Measurements from ENCODE around the gene KRTAP1-5. TPM values are rescaled to one million over a fixed set of nuclear protein-coding genes. Genes with fewer than 3 reads are reported as not detected.
"Not testable (repeated sequence)": the region's sequence is repeated elsewhere in the genome, so short reads cannot be mapped to it uniquely, and the experiment has no call there.

KRTAP1-5 gene, protein sequence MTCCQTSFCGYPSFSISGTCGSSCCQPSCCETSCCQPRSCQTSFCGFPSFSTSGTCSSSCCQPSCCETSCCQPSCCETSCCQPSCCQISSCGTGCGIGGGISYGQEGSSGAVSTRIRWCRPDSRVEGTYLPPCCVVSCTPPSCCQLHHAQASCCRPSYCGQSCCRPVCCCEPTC
- not detected for polyA plus RNA-seq (ENCODE audit: insufficient read length in 12 of 12)
- long read RNA-seq, donor 1: 0 reads
- long read RNA-seq, donor 2: 0 reads
- long read RNA-seq, donor 3: 0 reads
- long read RNA-seq, donor 4: 0 reads
- long read RNA-seq, donor 5: 0 reads
- long read RNA-seq, donor 6: 0 reads
- long read RNA-seq, donor 7: 0 reads
- long read RNA-seq, donor 8: 0 reads
- long read RNA-seq, donor 9: 0 reads
- long read RNA-seq, donor 10: 0 reads
- long read RNA-seq, donor 11: 0 reads

DNA sequence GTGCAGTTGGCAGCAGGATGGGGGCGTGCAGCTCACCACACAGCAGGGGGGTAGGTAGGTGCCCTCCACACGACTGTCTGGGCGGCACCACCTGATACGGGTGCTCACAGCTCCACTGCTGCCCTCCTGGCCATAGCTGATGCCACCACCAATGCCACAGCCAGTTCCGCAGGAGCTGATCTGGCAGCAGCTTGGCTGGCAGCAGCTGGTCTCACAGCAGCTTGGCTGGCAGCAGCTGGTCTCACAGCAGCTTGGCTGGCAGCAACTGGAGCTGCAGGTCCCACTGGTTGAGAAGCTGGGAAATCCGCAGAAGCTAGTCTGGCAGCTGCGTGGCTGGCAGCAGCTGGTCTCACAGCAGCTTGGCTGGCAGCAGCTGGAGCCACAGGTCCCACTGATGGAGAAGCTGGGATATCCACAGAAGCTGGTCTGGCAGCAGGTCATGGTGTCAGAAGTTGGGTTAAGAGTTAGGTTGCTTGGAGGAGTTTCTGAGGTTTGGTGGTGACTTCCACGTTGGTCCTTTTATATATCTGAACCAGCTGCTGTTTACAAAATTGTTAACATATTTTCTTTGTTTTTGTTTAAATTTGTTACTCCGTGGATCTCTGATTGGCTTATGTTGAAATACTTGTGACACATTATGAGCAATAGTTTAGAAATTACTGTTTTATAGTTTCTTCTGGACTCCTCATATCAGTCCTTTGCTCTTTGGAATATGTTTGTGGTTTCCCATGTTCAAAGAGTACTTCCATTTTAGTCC, at the start of gene KRTAP1-5:
Gene KRTAP1-5 (minus strand): TSS at position 494 of the 757 bp plus-strand sequence. CDS start 53 bp downstream, at position 441.
- DNase-seq: no peak

DNA sequence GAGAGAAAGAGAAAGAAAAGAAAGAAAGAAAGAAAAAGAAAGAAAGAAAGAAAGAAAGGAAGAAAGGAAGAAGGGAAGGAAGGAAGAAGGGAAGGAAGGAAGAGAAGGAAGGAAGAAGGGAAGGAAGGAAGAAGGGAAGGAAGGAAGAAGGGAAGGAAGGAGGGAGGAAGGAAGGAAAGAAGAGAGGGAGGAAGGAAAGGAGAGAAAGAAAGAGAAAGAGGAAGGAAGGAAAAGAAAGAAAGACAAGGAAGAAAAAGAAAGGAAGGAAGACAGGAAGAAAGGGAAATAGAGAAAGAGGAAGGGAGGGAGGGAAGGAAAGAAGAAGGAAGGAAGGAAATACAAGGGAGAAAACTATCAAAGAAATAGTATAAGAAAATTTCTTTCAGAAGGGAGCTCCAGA, 49.8 kb upstream of the KRTAP1-5 start:
- no peak for DNase-seq

DNA sequence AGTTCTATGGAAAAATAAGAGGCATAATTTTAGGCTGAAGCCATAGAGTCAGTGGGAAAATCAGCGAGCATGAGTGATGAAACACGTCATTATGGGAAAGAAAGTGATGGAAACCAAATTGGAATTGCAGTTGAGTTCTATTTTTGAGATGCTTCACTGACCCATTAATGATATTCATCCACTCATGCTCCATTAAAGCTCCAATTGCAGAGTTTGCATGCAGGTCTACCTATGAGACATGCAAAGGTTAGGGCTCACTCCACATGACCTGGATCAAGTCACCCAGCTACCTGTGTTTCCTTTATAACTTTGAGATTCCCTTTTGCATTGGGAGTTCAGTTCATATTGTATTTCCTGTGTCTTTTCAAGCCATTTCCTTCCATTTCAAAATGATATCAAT, 46.7 kb upstream of the KRTAP1-5 start:
- DNase-seq: no peak

DNA sequence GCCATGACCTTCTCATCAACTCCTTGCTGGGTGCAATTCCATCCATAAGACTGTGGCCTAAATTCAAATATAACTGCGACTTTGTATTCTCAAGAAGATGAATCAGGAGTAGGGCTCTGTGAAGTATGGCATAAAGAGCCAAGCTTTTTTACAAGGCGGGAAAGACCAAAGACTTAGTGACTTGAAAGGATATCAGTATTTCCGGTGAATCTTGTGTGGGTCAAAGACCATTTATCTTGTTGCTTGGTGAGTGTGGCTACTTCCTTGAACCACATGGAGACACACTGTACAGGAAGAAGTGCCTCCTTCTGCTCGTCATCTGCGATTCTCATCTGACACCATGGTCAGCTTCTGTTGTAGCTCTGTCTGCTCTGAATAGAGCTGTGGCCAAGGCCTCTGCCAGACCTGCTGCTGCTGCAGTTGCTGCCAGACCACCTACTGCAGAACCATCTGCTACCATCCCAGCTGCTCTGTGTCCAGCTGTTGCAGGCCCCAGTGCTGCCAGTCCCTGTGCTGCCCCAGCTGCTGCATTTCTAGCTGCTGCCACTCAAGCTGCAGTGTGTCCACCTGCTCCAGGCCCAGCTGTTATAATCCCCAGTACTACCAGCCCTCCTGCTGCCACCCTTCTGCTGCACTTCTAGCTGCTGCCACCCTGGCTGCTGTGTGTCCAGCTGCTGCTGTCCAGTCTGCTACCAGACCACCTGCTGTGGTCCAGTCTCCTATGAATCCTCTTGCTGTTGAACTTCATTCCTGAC, 44.8 kb upstream of the KRTAP1-5 start:
- DNase-seq: no peak

DNA sequence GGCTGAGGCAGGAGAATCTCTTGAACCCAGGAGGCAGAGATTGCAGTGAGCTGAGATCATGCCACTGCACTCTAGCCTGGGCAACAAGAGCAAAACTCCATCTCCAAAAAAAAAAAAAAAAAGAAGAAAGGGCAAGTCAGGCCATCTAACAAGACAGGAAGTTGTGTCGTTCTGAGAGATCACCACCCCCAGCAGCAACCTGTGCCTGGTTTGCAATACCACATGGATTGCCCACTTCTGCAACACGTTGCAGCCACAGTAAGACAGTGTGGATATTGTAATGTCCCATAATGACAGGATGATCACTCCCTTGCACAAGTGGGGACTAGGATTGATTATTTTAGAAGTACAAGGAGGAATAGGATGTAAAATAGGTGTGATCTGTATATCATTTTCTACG, 42.0 kb upstream of the KRTAP1-5 start:
- no peak for DNase-seq

DNA sequence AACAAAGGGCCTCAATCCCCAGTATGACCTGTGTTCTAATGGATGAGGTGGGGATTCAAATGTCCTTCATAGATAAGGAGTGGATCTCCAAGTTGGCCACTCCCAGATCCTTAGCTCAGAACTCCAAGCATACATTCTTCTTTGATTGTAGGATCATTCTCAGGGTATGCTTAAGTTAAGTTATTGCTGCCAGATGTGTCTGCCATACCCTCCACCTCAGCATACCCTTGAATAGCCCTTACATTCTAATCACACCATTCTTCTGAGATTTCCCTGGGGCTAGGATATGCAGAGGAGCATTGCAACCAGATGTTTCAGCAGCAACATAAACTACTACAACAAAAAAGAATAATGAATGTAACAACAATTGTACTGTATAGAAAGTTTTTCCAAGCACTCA, 40.3 kb upstream of the KRTAP1-5 start:
- no peak for DNase-seq

DNA sequence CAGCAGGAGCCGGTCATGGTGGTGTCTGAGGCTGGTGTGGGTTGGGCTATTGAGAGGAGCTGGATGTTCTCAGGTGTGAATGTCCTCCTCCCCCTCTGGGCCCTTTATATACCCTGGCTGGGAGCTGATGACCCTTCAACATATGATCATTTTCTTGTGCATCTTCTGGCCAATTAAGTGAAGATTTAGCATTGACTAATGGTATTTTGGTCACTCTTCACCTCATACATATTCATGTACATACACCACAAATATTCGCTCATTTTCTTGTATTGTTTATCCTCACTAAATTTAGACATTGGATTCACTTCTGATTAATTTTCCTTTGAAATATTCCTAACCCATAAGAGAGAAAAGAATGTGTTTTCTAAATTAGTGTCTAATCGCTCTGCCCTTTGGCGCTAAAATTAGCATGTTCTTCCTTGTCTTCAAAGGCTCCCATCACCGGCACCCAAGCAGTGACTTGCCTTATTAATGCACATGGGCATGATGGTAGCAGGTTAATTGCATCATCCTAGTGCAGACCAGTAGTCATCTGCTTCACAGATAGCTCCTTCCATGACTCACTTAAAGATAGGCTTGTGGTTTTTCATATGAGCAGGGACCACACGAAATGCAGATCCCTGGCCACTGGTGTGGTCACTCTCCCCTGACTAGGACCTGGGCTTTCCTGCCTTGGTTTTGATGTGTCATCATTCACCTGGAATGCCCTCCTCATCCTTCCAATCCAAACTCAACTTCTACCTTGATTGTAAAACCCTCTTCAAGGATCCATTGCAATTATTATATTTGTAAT, 39.0 kb upstream of the KRTAP1-5 start, which contains the start of gene KRTAP2-4:
Gene KRTAP2-4 (minus strand): TSS at position 51 of the 796 bp plus-strand sequence. CDS start 34 bp downstream, at position 17.
- DNase-seq: no peak

DNA sequence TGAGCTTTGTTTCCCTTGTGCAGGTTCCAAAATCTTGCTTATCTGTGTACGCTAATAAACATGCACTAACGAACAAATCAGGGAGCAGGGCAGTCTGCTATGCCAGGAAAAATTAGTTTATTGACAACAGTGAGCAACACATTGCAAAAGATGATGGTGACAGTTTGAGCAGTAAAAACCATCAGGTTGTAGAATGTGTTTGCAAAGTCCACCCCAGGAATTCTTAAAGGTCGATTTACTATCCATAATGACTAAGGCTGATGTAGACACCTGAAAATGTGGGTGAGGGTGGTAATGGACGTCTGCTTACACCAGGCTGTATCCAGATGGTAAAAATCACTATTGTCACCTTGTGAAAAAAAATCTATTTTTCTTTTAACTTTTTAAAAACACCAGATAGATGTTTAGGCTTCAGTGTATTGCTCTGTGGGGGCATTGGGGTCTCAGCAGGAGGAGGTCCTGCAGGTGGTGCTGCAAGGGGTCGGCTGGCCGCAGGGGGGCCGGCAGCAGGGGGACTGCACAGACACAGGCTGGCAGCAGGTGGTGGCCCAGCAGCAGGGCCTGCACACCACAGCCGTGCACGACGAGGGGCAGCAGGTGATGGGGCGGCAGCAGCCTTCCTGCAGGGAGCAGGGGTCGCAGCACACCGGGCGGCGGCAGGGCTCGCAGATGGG, 38.1 kb upstream of the KRTAP1-5 start:
- DNase-seq: not testable (repeated sequence)

DNA sequence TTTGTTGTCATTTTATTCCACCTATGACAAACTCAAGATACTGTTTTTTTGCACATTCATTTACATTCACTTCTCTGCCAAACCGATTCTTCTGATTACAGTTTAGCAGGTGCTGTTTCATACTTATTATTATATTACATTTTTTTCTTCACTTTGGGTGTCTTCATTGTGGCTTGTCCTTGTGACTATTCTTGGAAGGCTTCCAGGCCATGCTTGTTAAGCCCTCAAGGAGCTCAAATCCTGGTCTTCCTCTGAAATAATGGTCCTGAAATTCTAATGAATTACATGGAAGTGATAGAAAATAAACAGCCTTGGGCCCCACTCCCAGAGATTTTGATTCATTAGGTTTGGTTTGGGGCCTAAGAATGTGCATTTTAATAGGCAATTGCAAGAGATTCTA, 37.3 kb upstream of the KRTAP1-5 start:
- no peak for DNase-seq

DNA sequence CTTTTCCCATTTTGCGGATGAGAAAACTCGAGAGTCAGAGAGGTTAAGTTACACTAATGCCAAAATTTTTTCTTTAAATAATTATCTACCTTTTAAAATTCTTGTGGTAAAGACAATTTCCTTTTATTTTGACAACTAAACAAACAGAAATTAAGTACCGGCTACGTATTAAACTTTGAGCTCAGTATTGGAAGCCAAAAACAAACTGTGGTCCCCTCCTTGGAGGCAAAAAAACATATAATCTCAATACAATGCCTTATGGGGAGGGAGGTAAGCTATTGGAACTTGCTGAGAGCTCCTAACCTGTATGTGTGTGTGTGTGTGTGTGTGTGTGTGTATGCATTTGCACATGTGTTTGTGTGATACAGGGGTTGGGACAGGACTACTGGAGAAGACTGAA, 36.4 kb upstream of the KRTAP1-5 start:
- DNase-seq: no peak

DNA sequence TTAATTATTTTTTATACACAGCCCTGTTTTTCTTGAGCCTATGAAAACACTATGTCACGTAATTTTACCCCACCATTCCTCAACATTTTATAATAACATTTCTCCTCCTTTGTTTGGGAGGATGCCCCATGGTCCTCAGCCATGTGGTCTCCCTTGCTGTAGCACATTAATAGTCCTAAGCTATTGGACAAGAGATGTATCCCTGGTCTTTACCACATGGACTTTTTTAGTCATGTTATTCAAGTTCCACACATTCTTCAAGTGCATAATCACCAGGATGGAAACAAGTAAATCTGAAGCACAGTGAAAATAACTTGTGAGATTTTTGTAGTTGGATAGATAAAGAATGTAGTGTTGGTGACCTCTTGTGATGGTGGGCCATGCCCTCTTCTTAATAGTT, 35.0 kb upstream of the KRTAP1-5 start:
- no peak for DNase-seq

DNA sequence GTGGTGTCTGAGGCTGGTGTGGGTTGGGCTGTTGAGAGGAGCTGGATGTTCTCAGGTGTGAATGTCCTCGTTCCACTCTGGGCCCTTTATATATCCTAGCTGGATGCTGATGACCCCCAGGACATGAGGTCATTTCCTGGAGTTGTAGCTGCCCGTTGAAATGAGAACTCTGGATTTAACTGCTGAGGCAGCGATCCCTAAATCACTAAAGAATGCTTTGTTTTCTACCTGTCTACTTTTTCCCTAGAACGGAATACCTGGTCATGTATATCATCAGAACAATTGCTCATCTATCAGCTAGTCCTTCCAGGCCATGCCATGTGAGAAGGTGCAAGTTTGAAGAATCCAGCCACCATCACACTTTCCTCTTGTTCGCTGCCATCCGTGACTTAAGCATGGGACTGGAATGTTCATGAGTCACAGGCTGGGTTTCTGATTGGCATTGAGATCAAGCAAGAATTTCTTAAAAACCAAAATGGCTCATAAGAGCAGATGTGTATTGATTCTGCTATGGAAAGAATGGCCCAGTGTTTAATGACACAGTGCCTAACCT, 33.1 kb upstream of the KRTAP1-5 start, which contains the start of gene KRTAP2-3:
Gene KRTAP2-3 (minus strand): TSS at position 63 of the 553 bp plus-strand sequence. CDS start 64 bp downstream, outside the sequence.
- DNase-seq: no peak

DNA sequence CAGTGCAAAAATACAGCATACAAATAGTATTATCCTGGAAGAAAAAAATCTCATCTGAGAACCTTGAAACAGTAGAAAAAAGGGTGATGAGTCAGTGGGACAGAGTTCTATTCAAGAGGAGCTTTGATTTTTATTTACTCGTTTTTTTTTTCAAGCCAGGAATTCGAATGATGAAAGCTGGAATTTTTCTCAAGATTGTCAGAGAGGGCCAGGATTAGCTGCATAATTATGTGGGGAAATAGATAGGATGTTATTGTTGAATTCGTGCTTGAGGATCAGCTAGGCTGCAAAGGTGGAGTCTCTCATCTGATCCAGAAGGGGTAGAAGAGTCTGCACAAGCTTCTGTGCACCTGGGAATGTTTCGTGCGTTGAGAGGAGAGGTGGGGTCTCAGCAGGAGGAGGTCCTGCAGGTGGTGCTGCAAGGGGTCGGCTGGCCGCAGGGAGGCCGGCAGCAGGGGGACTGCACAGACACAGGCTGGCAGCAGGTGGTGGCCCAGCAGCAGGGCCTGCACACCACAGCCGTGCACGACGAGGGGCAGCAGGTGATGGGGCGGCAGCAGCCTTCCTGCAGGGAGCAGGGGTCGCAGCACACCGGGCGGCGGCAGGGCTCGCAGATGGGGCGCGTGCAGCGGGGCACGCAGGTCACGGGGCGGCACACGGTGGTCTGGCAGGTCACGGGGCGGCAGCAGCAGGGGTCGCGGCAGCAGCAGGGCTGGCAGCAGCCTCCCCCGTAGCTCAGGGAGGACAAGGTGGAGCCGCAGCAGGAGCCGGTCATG, 32.5 kb upstream of the KRTAP1-5 start:
- not testable (repeated sequence) for DNase-seq

DNA sequence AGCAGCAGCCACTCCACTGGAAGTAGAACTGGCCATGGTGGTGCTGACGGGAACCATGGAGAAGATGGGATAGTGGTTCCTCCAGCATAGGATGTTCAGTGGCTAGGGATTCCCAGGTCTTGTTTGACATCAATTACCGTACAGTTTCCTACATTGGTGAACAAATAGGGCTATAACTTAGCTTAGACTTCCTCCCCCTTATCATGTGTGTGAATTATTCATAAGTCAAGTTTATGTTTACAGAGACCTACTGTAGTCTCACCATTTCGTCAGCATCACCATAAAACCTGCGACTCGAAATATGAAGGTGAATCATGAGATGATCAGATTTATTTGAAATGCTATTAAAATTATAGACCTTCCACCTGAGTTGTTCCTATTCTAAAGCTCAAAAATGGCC, 31.7 kb upstream of the KRTAP1-5 start:
- DNase-seq: no peak

DNA sequence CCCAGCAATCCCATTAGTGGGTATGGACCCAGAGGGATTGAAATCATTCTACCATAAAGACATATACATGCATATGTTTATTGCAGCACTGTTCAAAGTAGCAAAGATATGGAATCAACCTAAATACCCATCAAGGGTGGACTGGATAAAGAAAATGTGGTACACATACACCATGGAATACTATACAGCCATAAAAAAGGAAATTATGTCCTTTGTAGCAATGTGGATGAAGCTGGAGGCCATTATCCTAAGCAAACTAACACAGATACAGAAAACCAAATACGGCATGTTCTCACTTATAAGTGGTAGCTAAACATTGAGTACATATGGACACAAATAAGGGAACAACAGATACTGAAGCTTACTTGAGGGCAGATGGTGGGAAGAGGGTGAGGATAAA, 30.5 kb upstream of the KRTAP1-5 start:
- no peak for DNase-seq

DNA sequence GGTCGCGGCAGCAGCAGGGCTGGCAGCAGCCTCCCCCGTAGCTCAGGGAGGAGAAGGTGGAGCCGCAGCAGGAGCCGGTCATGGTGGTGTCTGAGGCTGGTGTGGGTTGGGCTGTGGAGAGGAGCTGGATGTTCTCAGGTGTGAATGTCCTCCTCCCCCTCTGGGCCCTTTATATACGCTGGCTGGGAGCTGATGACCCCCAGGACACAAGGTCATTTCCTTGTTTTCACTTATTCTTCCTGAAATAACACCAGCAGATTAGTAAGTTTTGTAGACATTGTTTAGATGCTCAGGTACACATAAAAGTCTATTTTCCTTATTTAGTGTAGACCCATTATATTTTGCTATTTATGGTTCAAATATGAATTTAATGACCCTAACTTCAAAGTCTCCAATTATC, 28.1 kb upstream of the KRTAP1-5 start, which contains the start of gene KRTAP2-2:
Gene KRTAP2-2 (minus strand): TSS at position 101 of the 400 bp plus-strand sequence. CDS start 19 bp downstream, at position 82.
- DNase-seq: not testable (repeated sequence)

DNA sequence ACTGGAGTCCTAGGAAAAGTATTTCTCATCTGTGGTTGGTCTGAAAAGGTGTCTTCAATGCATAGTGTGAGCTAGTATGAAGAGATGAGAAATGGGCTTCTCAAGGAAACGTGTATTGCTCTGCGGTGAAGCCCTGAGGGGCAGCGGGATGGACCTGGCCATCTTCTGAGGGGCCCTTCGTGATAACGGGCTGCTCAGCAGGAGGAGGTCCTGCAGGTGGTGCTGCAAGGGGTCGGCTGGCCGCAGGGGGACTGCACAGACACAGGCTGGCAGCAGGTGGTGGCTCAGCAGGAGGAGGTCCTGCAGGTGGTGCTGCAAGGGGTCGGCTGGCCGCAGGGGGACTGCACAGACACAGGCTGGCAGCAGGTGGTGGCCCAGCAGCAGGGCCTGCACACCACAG, 27.5 kb upstream of the KRTAP1-5 start:
- not testable (repeated sequence) for DNase-seq

DNA sequence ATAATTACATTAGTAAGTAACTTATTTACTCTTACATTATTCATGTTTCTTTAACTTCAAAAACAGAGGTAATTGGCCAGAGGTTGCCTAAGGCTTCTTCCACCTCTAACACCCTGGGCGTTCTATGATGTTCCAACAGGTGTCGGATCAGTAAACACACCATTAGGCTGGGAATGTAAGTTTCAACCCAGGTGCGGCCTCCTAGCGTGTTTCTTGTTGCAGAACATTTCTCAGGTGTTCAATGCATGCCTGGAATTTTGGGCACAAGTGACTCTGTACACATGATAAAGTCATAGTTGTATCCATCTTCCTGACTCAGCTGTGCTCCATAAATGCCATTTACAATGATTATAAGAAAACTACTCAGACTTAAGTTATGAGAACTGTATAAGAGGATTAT, 27.0 kb upstream of the KRTAP1-5 start:
- no peak for DNase-seq

DNA sequence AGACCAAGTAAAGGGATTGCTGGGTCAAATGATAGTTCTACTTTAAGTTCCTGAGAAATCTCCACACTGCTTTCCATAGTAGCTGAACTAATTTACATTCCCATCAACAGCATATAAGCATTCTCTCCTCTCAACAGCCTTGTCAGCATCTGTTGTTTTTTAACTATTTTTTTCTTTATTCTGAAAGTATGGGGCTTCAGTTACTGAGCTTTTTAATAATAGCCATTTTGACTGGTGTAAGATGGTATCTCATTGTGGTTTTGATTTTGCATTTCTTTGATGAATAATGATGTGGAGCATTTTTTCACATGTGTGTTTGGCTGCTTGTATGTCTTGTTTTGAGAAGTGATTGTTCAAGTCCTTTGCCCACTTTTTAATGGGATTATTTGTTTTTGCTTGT, 25.6 kb upstream of the KRTAP1-5 start:
- DNase-seq: no peak

Measured in muscle of arm (tissue), 14 donors.